NCI-H2029 (cell line): ENCODE results near the gene POU2F3.

Source experiments
- DNase-seq: peaks from one replicate; lab custom pipeline; 2025; lab: John Stamatoyannopoulos, UW

POU2F3 gene

GRCh38 chr11:120285256-120285655, 45.3 kb downstream of the POU2F3 start:
- no peak for DNase-seq

- no peak for DNase-seq
Measured at GRCh38 chr11:120288021-120288420, 48.1 kb downstream of the POU2F3 start.

GRCh38 chr11:120289426-120289825, 49.5 kb downstream of the POU2F3 start:
- no peak for DNase-seq

GRCh38 chr11:120290956-120291355, 51.0 kb downstream of the POU2F3 start:
- DNase-seq, result no peak

GRCh38 chr11:120293038-120293800, 53.3 kb downstream of the POU2F3 start:
- DNase-seq, result no peak

GRCh38 chr11:120294096-120294495, 54.2 kb downstream of the POU2F3 start:
- no peak for DNase-seq

- no peak for DNase-seq
Measured at GRCh38 chr11:120295099-120295498, 55.2 kb downstream of the POU2F3 start.

GRCh38 chr11:120296554-120296953, 56.6 kb downstream of the POU2F3 start:
- no peak for DNase-seq

- no peak for DNase-seq
Measured at GRCh38 chr11:120298461-120298860, 58.5 kb downstream of the POU2F3 start.

GRCh38 chr11:120302001-120302805, 62.3 kb downstream of the POU2F3 start:
- peak; percentile 90 for DNase-seq

- peak; percentile 74 for DNase-seq
Measured at GRCh38 chr11:120303004-120303637, 63.2 kb downstream of the POU2F3 start.

- no peak for DNase-seq
Measured at GRCh38 chr11:120304526-120304925, 64.6 kb downstream of the POU2F3 start.

GRCh38 chr11:120305286-120305685, 65.3 kb downstream of the POU2F3 start:
- DNase-seq, result no peak

- DNase-seq, result no peak
Measured at GRCh38 chr11:120306519-120307242, 66.7 kb downstream of the POU2F3 start.

- DNase-seq, result no peak
Measured at GRCh38 chr11:120307476-120307875, 67.5 kb downstream of the POU2F3 start.

- no peak for DNase-seq
Measured at GRCh38 chr11:120308081-120308480, 68.1 kb downstream of the POU2F3 start.

GRCh38 chr11:120310870-120311269, 70.9 kb downstream of the POU2F3 start:
- DNase-seq, result no peak

GRCh38 chr11:120314861-120315260, 74.9 kb downstream of the POU2F3 start:
- no peak for DNase-seq

- DNase-seq, result peak; percentile 37
Measured at GRCh38 chr11:120316880-120317688, 77.1 kb downstream of the POU2F3 start.

- DNase-seq, result no peak
Measured at GRCh38 chr11:120317689-120318480, 77.9 kb downstream of the POU2F3 start.
